Mesothelial cell of epicardium (in vitro differentiated cells): ENCODE results near the gene WWOX. TPM values are rescaled to one million over a fixed set of nuclear protein-coding genes. Genes with fewer than 3 reads are reported as not detected.

ENCODE experiments used
- DNase-seq, 2 experiments: peaks; one replicate each; pipeline ENCODE4 v3.0.0; 2021; ENCODE audit warnings: low spot score in 2 of 2; ENCODE audit not compliant: unreplicated experiment in 2 of 2
- H3K27ac Mint-ChIP-seq: 2 replicates; pipeline ENCODE4 v1.8.0; 2021; ENCODE audit warnings: mixed read lengths
- H3K27me3 Mint-ChIP-seq: 2 replicates; pipeline ENCODE4 v1.8.0; 2021; ENCODE audit warnings: low read depth, mixed read lengths
- H3K36me3 Mint-ChIP-seq: 2 replicates; pipeline ENCODE4 v1.8.0; 2021; ENCODE audit warnings: mixed read lengths
- H3K4me1 Mint-ChIP-seq: 2 replicates; pipeline ENCODE4 v1.8.0; 2021; ENCODE audit warnings: mixed read lengths
- H3K4me3 Mint-ChIP-seq: 2 replicates; pipeline ENCODE4 v1.8.0; 2021; ENCODE audit warnings: mild to moderate bottlenecking, moderate library complexity, mixed read lengths
- H3K9me3 Mint-ChIP-seq: 2 replicates; pipeline ENCODE4 v1.8.0; 2021; ENCODE audit warnings: mixed read lengths
- CTCF ChIP-seq: fragments of 200-600 bp; sonication (generic); IDR thresholded peaks from one replicate; pipeline ENCODE4 v1.5.0; 2021; ENCODE audit warnings: antibody characterized with exemption; ENCODE audit not compliant: unreplicated experiment
- total RNA-seq: library from RNA; stranded (reverse); gene quantifications from 3 replicates; pipeline ENCODE4 v1.2.1, GENCODE V29; 2021

Gene WWOX
- total RNA-seq, 1 donor from 2014 or later, result 29.7 TPM

- no peak overlapping the region for H3K27ac Mint-ChIP-seq
- H3K4me1 Mint-ChIP-seq, result peaks cover 3% of the 10 kb centered on the region
- H3K4me3 Mint-ChIP-seq, result no peak overlapping the region
- peaks cover 2% of the 10 kb centered on the region for H3K27me3 Mint-ChIP-seq
- TF ChIP-seq CTCF, result no peak
- no peaks in the 10 kb centered on the region for H3K36me3 Mint-ChIP-seq
- peaks cover 1% of the 10 kb centered on the region for H3K9me3 Mint-ChIP-seq
- no peak for DNase-seq
These were observed 762.6 kb downstream of the WWOX start for GRCh38 chr16:78862022-78862421.

GRCh38 chr16:78866521-78866920 lies 767.1 kb downstream of the WWOX start:
- no peak for DNase-seq
- peaks cover 3% of the 10 kb centered on the region for H3K4me1 Mint-ChIP-seq
- H3K27me3 Mint-ChIP-seq, result peaks cover 2% of the 10 kb centered on the region
- H3K27ac Mint-ChIP-seq, result no peak overlapping the region
- H3K9me3 Mint-ChIP-seq, result peaks cover 5% of the 10 kb centered on the region
- H3K4me3 Mint-ChIP-seq, result no peak overlapping the region
- H3K36me3 Mint-ChIP-seq, result no peaks in the 10 kb centered on the region
- TF ChIP-seq CTCF, result no peak

- Mint-ChIP-seq H3K27me3 (peaks cover 2% of the 10 kb centered on the region), H3K4me1 (peaks cover 3% of the 10 kb centered on the region), H3K4me3 (no peak overlapping the region), H3K27ac (no peak overlapping the region), H3K9me3 (peaks cover 5% of the 10 kb centered on the region), H3K36me3 (no peaks in the 10 kb centered on the region)
- DNase-seq, result no peak
- no peak for TF ChIP-seq CTCF
These were observed 770.0 kb downstream of the WWOX start for GRCh38 chr16:78869492-78869891.

- no peak for DNase-seq
- H3K27ac Mint-ChIP-seq, result no peak overlapping the region
- no peak for TF ChIP-seq CTCF
- H3K4me1 Mint-ChIP-seq, result peaks cover 6% of the 10 kb centered on the region
- peaks cover 2% of the 10 kb centered on the region for H3K27me3 Mint-ChIP-seq
- H3K36me3 Mint-ChIP-seq, result no peaks in the 10 kb centered on the region
- peaks cover 5% of the 10 kb centered on the region for H3K9me3 Mint-ChIP-seq
- H3K4me3 Mint-ChIP-seq, result no peak overlapping the region
These were observed 771.8 kb downstream of the WWOX start for GRCh38 chr16:78871241-78871640.

GRCh38 chr16:78876671-78877070 lies 777.2 kb downstream of the WWOX start:
- no peaks in the 10 kb centered on the region for H3K9me3 Mint-ChIP-seq
- no peaks in the 10 kb centered on the region for H3K36me3 Mint-ChIP-seq
- TF ChIP-seq CTCF, result no peak
- H3K27ac Mint-ChIP-seq, result no peak overlapping the region
- no peak overlapping the region for H3K4me3 Mint-ChIP-seq
- H3K4me1 Mint-ChIP-seq, result peaks cover 19% of the 10 kb centered on the region
- H3K27me3 Mint-ChIP-seq, result no peaks in the 10 kb centered on the region
- no peak for DNase-seq

GRCh38 chr16:78877114-78877655 lies 777.7 kb downstream of the WWOX start:
- DNase-seq, result no peak
- TF ChIP-seq CTCF, result no peak
- no peak overlapping the region for H3K27ac Mint-ChIP-seq
- no peaks in the 10 kb centered on the region for H3K27me3 Mint-ChIP-seq
- H3K4me1 Mint-ChIP-seq, result peaks cover 19% of the 10 kb centered on the region
- H3K36me3 Mint-ChIP-seq, result no peaks in the 10 kb centered on the region
- no peaks in the 10 kb centered on the region for H3K9me3 Mint-ChIP-seq
- H3K4me3 Mint-ChIP-seq, result no peak overlapping the region
